H7 (cell line): ENCODE measurements around the gene CD93. TPM values are rescaled to one million over a fixed set of nuclear protein-coding genes. Genes with fewer than 3 reads are reported as not detected.

Experiments used
- DNase-seq: peaks from one replicate; pipeline ENCODE4 v3.0.0; 2012
- H3K27me3 ChIP-seq: 2 replicates; pipeline ENCODE4 v1.6.0; 2011; ENCODE audit warnings: mild to moderate bottlenecking, low read length; ENCODE audit not compliant: control insufficient read depth, insufficient read depth
- H3K36me3 ChIP-seq: replicated peaks from 2 replicates; pipeline ENCODE4 v1.5.1; 2011; ENCODE audit warnings: low read length; ENCODE audit not compliant: control insufficient read depth, insufficient read depth
- H3K4me3 ChIP-seq: 2 replicates; pipeline ENCODE4 v1.5.1; 2011; ENCODE audit warnings: low read depth, mild to moderate bottlenecking, control low read depth, low read length, moderate library complexity; ENCODE audit not compliant: insufficient read depth
- total RNA-seq: library from RNA; depleted of rRNA; stranded (reverse); fragments of >200 nt; shearing (Covaris generic); gene quantifications from 2 replicates; pipeline ENCODE4 v1.2.3, GENCODE V29; 2014

The CD93 gene
- total RNA-seq, 1 experiment from 2014 or later = under 0.01 TPM

- DNase-seq = no peak
- Histone ChIP-seq H3K36me3 (no peaks in the 10 kb centered on the region), H3K4me3 (no peak overlapping the region), H3K27me3 (no peaks in the 10 kb centered on the region)
Observed at GRCh38 chr20:23125159-23125558, 39.0 kb upstream of the CD93 start.

- Histone ChIP-seq H3K36me3 (no peaks in the 10 kb centered on the region), H3K4me3 (no peak overlapping the region), H3K27me3 (no peaks in the 10 kb centered on the region)
- no peak for DNase-seq
Observed at GRCh38 chr20:23123886-23124285, 37.8 kb upstream of the CD93 start.

- no peak for DNase-seq
- H3K4me3 ChIP-seq = no peak overlapping the region
- H3K36me3 ChIP-seq = no peaks in the 10 kb centered on the region
- no peaks in the 10 kb centered on the region for H3K27me3 ChIP-seq
Observed at GRCh38 chr20:23122796-23123655, 36.9 kb upstream of the CD93 start.

GRCh38 chr20:23122321-23122720, 36.2 kb upstream of the CD93 start:
- DNase-seq = no peak
- no peaks in the 10 kb centered on the region for H3K36me3 ChIP-seq
- no peaks in the 10 kb centered on the region for H3K27me3 ChIP-seq

GRCh38 chr20:23121751-23122320, 35.7 kb upstream of the CD93 start:
- H3K27me3 ChIP-seq = no peaks in the 10 kb centered on the region
- DNase-seq = no peak
- no peak overlapping the region for H3K4me3 ChIP-seq
- H3K36me3 ChIP-seq = no peaks in the 10 kb centered on the region

More at GRCh38 chr20:23122321-23122720, 36.2 kb upstream of the CD93 start:
- H3K4me3 ChIP-seq = no peak overlapping the region

- Histone ChIP-seq H3K27me3 (no peaks in the 10 kb centered on the region), H3K4me3 (no peak overlapping the region), H3K36me3 (no peaks in the 10 kb centered on the region)
- no peak for DNase-seq
Observed at GRCh38 chr20:23120936-23121750, 35.0 kb upstream of the CD93 start.

GRCh38 chr20:23120261-23120660, 34.1 kb upstream of the CD93 start:
- H3K36me3 ChIP-seq = no peaks in the 10 kb centered on the region
- no peaks in the 10 kb centered on the region for H3K27me3 ChIP-seq
- no peak overlapping the region for H3K4me3 ChIP-seq
- DNase-seq = no peak

- Histone ChIP-seq H3K4me3 (no peak overlapping the region), H3K36me3 (no peaks in the 10 kb centered on the region), H3K27me3 (no peaks in the 10 kb centered on the region)
- no peak for DNase-seq
Observed at GRCh38 chr20:23119456-23120216, 33.5 kb upstream of the CD93 start.

GRCh38 chr20:23118766-23119165, 32.6 kb upstream of the CD93 start:
- no peak for DNase-seq
- H3K4me3 ChIP-seq = no peak overlapping the region
- H3K36me3 ChIP-seq = no peaks in the 10 kb centered on the region
- no peaks in the 10 kb centered on the region for H3K27me3 ChIP-seq

- H3K27me3 ChIP-seq = no peaks in the 10 kb centered on the region
- DNase-seq = peak; percentile 65
- H3K4me3 ChIP-seq = no peak overlapping the region
- H3K36me3 ChIP-seq = no peaks in the 10 kb centered on the region
Observed at GRCh38 chr20:23118144-23118543, 32.0 kb upstream of the CD93 start.

GRCh38 chr20:23117738-23118137, 31.6 kb upstream of the CD93 start:
- Histone ChIP-seq H3K27me3 (no peaks in the 10 kb centered on the region), H3K4me3 (no peak overlapping the region), H3K36me3 (no peaks in the 10 kb centered on the region)
- no peak for DNase-seq

- Histone ChIP-seq H3K4me3 (no peak overlapping the region), H3K27me3 (no peaks in the 10 kb centered on the region), H3K36me3 (no peaks in the 10 kb centered on the region)
- DNase-seq = no peak
Observed at GRCh38 chr20:23116311-23117089, 30.4 kb upstream of the CD93 start.

GRCh38 chr20:23115822-23116221, 29.7 kb upstream of the CD93 start:
- no peak for DNase-seq
- no peaks in the 10 kb centered on the region for H3K27me3 ChIP-seq
- H3K36me3 ChIP-seq = no peaks in the 10 kb centered on the region
- H3K4me3 ChIP-seq = no peak overlapping the region
